Astrocyte of the cerebellum (primary cell): Measurements from ENCODE around the gene TCF21.
"Not testable (repeated sequence)": the region's sequence is repeated elsewhere in the genome, so short reads cannot be mapped to it uniquely, and the experiment has no call there.

Source experiments
- DNase-seq: peaks from one replicate; pipeline ENCODE4 v3.0.0-alpha.2; 2011; ENCODE audit warnings: low read depth
- H3K4me3 ChIP-seq: 2 replicates; pipeline ENCODE4 v1.5.1; 2011; ENCODE audit warnings: mild to moderate bottlenecking, low read depth, low read length, moderate library complexity
- CTCF ChIP-seq: IDR thresholded peaks from 2 replicates; pipeline ENCODE4 v1.5.1; 2012; ENCODE audit warnings: low read length, low read depth, moderate library complexity, mild to moderate bottlenecking; ENCODE audit errors: missing control alignments
- in situ Hi-C: cut with HindIII; loops from 2 replicates; pipeline ENCODE4 v1.10.0; 2017; ENCODE audit warnings: low sequenced_read_pairs

Gene TCF21

GRCh38 chr6:133855276-133855990 lies 33.5 kb upstream of the TCF21 start:
- peak overlapping the region; percentile 22 for H3K4me3 ChIP-seq
- no peak for TF ChIP-seq CTCF
- no peak for DNase-seq
- in situ Hi-C loops, result no loop called here

GRCh38 chr6:133855991-133856370 lies 32.9 kb upstream of the TCF21 start:
- in situ Hi-C loops, result no loop called here
- no peak overlapping the region for H3K4me3 ChIP-seq
- no peak for TF ChIP-seq CTCF
- DNase-seq, result no peak

GRCh38 chr6:133856911-133857310 lies 32.0 kb upstream of the TCF21 start:
- no peak for TF ChIP-seq CTCF
- DNase-seq, result no peak
- in situ Hi-C loops, result no loop called here

GRCh38 chr6:133857696-133858095 lies 31.2 kb upstream of the TCF21 start:
- no peak for TF ChIP-seq CTCF
- no peak overlapping the region for H3K4me3 ChIP-seq
- no peak for DNase-seq
- in situ Hi-C loops, result no loop called here

More at GRCh38 chr6:133856911-133857310, 32.0 kb upstream of the TCF21 start:
- no peak overlapping the region for H3K4me3 ChIP-seq

- DNase-seq, in situ Hi-C loops, H3K4me3 ChIP-seq: not testable (repeated sequence)
These were observed 27.6 kb upstream of the TCF21 start for GRCh38 chr6:133861337-133861736.

- H3K4me3 ChIP-seq, result no peak overlapping the region
- DNase-seq, result no peak
- no peak for TF ChIP-seq CTCF
- in situ Hi-C loops, result no loop called here
These were observed 25.7 kb upstream of the TCF21 start for GRCh38 chr6:133863228-133863627.

- in situ Hi-C loops, result no loop called here
- TF ChIP-seq CTCF, result no peak
These were observed 23.2 kb upstream of the TCF21 start for GRCh38 chr6:133865680-133866079.

More at GRCh38 chr6:133865680-133866079, 23.2 kb upstream of the TCF21 start:
- no peak overlapping the region for H3K4me3 ChIP-seq
- DNase-seq, result no peak
